GM18873 (cell line): ENCODE results near the gene RETN.

Experiments
- ATAC-seq: cut with Tn5 transposase; IDR thresholded peaks from one replicate; pipeline ENCODE4 v1.9.1; 2021; ENCODE audit warnings: mild to moderate bottlenecking, moderate library complexity, moderate number of reproducible peaks; ENCODE audit not compliant: unreplicated experiment, low FRiP score

The RETN gene

DNA sequence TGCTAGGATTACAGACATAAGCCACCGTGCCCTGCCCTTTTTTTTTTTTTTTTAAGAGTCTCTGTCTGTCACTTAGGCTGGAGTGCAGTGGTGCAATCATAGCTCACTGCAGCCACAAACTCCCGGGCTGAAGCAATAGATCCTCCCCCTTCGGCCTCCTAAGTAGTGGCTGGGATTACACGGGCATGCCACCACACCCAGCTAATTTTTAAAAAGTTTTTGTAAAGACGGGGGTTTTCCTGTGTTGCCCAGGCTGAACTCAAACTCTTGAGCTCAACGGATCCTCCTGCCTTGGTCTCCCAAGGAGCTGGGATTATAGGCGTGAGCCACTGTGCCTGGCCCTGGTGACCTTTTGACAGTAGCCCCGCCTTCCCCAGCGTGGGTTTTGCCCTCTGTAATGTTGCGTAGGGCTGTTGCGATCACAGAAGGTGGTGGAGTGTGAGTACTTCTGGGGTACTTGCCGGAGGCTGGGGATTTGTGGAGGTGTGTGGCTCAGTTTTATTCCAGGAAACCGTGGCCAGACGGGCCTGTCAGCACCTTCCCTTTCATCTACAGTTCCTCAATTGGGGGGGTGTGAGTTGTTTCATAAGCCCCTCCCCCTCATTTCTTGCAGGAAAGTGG is 11.6 kb upstream of the RETN start:
- no peak for ATAC-seq

DNA sequence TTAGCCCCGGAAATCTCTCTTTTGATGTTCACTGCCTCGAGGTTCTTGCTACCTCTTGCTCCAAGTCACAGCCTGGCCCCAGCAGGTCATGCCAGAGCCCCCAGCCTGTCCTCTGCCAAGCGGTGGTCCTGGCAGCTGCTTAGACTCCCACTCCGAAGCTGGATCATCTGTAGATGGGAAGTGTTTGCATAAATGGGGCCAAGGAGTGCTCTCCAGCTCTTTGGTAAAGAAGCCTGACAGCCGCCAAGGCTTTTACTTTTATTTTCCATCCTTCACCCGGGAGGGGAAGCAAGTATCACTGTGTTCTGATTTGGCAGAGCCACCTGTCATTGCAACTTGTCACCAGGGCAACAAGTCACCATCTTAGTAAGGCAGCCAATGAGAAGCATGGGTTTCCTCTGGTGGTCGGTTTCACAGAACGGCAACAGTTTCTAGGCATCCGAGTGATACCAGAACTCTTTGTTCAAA is 10.6 kb upstream of the RETN start:
- peak; percentile 56 for ATAC-seq

DNA sequence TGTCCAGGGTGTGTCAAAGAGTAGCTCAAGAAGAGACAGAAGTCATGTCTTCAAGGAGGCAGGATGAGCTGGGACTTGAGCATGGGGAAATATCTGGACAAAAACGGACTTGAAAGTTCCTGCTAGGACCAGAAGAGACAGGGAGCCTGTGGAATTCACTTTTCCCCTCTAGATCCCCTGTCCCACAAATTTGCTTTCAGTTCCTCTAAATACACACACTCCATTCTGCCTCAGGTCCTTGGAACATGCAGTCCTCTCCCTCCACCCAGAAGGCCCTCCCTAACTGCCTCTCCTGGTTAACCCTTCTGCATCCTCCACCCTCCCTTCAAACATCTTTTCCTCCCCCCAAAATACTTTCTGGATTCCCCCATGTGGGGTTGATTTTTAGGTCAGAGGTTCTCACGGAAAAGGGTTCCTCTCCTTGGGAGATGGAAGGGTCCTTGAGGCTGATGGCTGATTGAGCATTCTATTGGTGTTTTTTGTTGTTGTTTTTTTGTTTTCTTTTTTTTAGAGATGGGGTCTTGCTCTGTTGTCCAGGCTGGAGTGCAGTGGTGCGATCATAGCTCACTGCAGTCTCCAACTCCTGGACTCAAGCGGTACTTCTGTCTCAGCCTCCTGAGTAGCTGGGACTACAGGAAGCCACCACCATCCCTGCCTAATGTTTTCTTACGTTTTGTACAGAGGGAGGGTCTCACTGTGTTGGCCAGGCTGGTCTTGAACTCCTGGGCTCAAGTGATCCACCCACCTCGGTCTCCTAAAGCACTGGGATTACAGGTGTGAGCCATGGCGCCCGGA is 6.9 kb upstream of the RETN start:
- no peak for ATAC-seq

DNA sequence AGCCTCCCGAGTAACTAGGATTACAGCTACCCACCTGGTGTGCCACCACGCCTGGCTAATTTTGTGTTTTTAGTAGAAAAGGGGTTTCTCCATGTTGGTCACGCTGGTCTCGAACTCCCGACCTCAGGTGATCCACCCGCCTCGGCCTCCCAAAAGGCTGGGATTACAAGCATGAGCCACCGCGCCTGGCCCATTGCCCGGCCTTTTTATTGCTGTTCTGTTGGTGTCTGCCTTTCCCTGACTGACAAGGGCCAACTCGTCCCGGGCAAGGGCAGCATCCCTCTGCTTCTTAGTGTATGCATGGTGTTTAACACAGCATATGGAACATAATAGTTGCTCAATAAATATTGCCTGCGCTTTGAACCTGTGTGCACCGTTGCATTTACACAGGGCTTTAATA is 6.2 kb upstream of the RETN start:
- ATAC-seq, result no peak

DNA sequence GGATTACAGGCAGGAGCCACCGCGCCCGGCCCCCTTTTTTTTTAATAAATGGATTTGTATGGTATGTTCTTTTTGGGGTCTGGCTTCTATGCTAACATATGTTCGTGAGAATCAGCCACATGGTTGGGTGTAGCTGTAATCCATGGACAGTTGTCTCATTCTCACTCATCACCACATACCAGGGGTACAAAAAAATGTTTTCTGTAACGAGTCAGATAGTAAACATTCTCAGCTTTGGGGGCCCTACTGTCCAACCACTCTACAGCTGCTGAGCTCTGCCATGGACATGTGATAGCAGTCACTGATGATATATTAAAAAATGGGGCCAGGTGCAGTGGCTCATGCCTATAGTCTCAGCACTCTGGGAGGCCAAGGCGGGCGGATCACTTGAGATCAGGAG is 5.1 kb upstream of the RETN start:
- no peak for ATAC-seq

DNA sequence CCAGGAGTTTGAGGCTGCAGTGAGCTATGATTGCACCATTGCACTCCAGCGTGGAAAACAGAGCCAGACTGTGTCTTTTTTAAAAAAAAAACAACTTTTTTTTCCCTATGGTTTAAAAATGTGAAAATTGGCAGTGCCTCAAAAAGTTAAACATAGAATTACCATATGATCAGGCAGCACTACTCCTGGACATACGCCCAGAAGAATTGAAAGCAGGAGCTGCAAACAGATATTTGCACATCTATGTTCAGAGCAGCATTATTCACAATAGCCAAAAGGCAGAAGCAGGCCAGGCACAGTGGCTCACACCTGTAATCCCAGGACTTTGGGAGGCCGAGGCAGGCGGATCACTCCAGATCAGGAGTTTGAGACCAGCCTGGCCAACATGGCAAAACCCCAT is 3.8 kb upstream of the RETN start:
- no peak for ATAC-seq

DNA sequence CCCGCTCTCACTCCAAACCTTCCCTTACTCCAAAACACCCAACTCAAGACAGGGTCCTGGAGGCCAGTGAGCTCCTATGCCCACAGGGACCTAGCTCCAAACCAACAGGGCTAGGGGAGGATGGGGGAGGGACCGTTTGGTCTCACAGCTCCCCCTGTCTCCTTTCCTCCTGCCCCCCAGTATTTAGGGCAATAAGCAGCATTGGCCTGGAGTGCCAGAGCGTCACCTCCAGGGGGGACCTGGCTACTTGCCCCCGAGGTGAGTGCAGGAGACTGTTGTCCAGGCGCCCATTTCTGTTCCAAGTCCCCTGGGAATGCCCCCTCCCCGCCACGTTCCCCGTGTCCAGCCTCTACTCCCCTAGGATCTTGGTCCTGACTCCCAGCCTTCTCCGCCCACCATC is 792 bp downstream of the RETN start:
- no peak for ATAC-seq

DNA sequence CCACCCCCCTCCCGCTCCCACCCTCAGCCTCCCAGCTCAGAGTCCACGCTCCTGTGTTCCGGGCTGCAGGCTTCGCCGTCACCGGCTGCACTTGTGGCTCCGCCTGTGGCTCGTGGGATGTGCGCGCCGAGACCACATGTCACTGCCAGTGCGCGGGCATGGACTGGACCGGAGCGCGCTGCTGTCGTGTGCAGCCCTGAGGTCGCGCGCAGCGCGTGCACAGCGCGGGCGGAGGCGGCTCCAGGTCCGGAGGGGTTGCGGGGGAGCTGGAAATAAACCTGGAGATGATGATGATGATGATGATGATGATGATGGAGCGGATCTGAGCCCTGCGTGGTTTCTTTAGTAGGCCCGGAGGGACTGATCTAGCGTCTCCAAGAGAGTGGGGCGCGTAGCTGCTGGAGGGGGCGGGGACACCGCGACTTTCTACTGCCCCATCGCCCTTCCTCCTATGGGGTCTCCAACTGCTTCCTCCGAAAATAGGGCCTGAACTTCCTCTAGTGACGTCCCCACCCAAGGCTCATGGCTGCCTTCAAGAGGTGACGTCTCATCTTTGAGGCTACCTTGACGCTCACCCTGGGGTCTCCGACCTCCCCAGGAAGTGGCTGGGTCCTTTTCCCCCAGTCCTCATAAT is 1.4 kb downstream of the RETN start:
- no peak for ATAC-seq

DNA sequence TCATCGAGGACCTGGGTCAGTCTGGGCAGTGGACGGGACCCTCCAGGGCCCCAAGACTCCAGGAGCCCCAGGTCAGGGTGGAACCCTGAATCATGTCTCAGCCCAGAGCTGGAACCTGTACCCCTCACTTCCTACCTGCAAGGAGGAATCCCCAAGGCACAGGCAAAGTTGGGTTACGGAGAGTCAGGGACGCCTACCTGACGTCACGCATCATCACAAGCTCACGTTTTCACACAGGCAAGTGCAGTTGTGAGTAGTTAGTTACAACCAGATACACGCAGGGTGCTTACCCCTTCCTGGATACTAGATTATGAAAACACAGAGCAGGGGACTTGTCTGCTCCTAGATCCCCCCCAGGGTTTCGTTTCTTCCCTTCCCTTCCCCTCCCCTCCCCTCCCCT is 1.9 kb downstream of the RETN start:
- no peak for ATAC-seq

DNA sequence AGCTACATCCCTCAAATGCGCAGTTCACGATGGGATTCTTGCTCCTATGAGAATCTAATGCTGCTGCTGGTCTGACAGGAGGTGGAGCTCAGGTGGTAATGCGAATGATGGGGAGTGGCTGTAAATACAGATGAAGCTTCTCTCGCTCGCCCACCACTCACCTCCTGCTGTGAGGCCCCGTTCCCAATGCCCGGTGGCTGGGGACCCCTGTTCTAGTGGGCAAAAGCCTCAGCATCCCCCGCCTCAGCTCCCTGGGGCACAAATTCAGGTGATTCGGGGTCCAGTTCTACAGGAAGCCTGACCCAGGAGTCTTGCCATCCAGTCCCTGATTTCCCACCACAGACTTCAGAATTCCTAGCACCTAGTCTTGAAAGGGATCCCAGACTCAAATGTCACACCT is 3.7 kb downstream of the RETN start:
- no peak for ATAC-seq

DNA sequence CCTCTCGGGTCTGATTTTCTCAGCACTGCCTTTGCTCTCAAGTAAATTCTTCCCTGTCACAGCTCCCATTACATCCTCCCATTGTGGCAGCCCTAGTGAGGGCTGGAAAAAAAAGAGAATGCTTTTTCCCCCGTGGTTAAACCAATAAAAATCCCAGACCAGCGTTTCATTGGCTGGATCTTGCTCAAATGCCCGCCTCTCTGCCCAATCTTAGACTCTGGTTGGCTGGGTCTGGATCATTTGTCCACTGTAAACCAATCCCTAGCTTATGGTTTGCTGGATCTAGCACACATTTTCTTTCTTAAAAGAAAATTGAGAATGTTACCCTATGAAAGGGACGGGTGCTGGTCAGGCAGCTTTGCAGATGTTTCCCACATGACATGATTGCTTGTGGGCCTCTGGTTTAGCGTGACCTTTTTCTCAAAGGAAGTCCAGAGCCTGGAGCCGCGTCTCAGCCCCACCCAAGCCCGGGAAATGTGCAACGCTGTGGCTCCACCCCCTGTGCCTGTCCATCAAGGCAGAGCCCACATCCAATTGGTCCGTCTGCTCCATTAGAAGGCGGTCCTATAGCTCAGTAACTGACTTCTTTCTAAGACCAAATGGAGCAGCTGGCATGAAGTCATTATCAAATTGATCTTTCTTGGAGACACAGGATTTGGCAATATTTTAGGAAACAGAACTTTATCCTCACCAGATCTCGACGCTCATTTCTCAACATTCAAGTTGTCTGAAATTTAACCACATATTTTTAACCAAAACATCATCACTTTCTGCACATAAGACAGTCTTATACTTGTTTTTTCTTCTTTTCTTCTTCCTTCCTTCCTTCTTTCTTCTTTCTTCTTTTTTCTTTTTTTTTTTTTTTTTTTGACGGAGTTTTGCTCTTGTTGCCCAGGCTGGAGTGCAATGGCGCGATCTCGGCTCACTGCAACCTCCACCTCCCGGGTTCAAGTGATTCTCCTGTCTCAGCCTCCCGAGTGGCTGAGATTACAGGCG is 5.5 kb downstream of the RETN start:
- no peak for ATAC-seq

DNA sequence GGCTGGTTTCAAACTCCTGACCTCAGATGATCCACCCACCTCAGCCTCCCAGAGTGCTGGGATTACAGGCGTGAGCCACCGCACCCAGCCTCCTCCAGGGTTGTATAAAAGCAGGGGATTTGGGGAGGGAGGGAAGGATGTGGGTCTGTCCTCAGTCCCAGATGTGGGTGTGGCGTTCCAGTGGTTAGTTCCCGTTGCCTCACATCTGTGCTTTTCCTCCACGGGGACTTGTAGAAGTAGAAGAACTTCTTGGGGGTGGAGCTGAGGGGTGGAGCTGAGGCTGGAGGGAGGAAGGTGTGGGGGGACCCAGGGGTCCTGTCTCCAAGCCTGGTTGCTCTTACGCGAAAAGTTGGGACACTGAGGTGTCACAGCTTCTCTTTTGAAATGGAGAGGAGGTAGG is 7.5 kb downstream of the RETN start:
- ATAC-seq, result no peak

DNA sequence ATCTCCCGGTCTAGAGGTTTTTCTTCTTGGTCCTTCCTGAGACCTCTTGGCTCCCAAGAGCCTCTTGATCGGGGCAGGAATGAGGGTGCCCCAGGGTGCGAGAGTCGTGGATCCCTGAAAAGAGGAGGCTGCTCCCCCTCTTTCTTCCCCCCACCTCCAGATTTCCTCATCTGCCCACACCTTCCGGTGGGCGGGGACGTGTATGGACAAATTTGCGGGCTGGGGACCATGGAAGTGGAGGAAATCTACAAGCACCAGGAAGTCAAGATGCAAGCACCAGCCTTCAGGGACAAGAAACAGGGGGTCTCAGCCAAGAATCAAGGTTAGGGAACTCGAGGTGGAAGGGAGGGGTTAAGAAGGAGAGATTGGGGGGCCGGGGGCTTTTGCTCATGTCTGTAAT is 8.0 kb downstream of the RETN start, which contains the start of gene MCEMP1:
Gene MCEMP1 (plus strand): TSS at position 237 of the 400 bp plus-strand sequence. CDS start 31 bp downstream, at position 268.
- ATAC-seq, result no peak

DNA sequence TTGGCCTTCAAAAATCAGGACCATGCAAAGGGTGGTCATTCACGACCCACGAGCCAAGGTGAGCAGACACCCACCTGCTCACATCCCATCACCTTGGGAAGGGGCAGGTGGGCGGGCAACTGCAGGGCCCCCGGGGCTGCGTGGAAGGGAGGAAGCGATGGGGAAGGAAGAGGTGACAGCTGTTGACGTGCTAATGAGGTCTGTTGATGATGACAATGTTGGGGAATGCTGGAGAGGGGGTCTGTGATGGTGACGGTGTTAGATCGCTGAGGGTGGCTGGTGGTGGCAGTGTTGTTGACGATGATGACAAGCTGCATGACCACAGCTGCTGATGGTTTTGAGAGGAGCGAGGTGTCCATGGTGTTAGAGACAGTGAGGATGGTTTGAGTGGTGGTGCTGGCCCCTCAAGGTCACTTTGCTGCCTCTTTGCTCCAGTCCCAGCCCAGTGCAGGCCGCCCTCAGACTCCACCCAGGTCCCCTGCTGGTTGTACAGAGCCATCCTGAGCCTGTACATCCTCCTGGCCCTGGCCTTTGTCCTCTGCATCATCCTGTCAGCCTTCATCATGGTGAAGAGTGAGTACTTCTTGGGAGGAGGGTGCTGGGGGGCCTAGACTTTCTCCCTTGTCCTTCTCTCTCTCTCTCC is 8.9 kb downstream of the RETN start:
- ATAC-seq, result no peak

DNA sequence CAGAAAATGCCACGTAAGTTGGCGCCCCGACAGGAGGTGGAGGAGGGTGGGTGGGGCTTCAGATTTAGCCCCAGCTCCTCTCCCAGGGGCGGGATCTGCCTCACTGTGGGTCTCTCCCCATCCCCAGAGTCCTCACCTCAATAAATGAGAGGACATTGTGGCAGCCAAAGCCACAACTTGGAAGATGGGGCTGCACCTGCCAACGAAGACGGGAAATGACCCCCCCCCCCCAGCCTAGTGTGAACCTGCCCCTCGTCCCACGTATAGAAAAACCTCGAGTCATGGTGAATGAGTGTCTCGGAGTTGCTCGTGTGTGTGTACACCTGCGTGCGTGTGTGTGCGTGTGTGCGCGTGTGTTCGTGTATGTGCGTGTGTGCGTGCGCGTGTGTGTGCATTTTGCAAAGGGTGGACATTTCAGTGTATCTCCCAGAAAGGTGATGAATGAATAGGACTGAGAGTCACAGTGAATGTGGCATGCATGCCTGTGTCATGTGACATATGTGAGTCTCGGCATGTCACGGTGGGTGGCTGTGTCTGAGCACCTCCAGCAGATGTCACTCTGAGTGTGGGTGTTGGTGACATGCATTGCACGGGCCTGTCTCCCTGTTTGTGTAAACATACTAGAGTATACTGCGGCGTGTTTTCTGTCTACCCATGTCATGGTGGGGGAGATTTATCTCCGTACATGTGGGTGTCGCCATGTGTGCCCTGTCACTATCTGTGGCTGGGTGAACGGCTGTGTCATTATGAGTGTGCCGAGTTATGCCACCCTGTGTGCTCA is 10.3 kb downstream of the RETN start:
- no peak for ATAC-seq

DNA sequence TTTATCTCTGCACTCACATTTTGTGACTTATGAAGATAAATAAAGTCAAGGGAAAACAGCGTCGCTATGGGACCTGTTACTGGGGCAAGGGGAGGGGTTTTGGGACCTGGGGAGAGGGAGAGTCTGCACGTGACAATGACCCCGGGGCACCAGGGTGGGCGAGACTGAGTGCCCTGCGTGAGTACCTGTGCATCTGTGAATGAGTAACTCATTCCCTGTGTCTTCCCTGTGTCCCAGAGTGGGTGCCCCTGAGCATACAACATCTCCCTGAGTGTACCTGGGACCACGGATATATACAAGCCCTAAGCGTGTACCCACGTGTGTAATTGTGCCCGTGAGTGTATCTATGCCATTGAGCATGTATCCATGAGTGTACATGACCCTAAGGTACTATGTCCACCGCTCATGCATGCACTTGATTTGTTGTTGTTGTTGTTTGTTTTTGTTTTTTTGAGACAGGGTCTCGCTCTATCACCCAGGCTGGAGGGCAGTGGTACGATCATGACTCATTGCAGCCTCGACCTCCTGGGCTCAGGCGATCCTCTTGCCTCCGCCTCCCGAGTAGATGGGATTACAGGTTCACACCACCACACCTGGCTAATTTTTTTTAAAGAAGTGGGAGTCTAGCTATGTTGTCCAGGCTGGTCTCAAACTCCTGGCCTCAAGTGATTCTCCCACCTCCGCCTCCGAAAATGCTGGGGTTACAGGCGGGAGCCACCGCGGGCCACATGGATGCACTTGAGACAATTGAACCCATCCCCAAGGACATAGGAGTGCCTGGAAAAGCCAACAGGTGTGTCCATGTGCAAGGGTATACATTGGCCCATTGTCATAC is 11.1 kb downstream of the RETN start:
- peak; percentile 5 for ATAC-seq

DNA sequence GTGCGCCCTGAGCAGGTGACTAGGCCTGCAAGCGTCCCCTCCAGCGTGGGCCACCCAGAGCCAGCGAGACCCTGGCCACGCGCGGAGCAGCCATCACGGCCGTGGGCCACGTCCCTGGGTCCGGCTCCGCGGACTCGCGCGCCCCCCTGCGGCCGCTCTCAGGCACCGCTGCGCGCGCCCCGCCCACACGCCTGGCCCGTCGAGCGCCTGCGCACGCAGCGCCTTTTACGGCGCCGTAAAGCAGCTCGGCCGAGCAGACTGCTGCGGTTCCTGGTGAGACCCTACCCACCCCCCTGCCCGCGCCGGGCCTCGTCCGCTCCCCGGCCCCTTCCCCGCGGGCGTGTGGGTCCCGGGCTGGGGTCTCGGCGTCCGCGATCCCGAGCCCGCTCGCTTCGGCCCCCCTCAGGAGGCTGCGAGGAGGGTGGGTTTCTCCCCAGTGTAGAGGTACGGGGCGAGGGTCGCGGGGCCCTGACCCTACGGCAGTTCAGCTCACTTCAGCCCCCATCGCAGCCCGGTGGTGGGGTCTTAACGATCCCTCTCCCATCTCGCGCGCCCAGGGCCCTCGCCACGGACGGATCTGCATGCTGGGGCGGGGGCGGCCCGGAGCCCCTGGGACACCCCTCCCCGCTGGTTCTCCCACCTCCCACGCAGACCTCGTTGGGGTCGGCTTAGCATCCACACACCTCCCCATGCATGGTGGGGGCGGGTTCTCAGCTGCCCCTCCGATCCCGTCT is 11.9 kb downstream of the RETN start, which contains the start of gene TRAPPC5:
Gene TRAPPC5 (plus strand): TSS at position 228 of the 734 bp plus-strand sequence. CDS start 1,421 bp downstream, outside the sequence.
- peak; percentile 46 for ATAC-seq
